H1 (cell line): ENCODE results near the gene GBX1. TPM values are rescaled to one million over a fixed set of nuclear protein-coding genes. Genes with fewer than 3 reads are reported as not detected.

Source experiments
- CTCF ChIA-PET: fragments of 300-600 bp; sonication (Branson Sonifier 250); formaldehyde crosslinking; loops from one replicate; lab custom pipeline; 2021; ENCODE audit not compliant: partially characterized antibody; lab: Charles Lee
- POLR2A ChIA-PET: fragments of 300-600 bp; sonication (Branson Sonifier 250); formaldehyde crosslinking; loops from one replicate; lab custom pipeline; 2021; ENCODE audit warnings: inconsistent platforms; ENCODE audit not compliant: partially characterized antibody; lab: Charles Lee
- DNase-seq, 2 experiments: peaks; one replicate each; pipeline versions ENCODE4 v3.0.0 to v3.0.0-alpha.2; 2010 to 2022; ENCODE audit warnings: low spot score in 2 of 2, low read depth in 1 of 2, mixed read lengths in 1 of 2
- FAIRE-seq: peaks from 2 replicates; lab custom pipeline; 2011; peaks lifted over from hg19 to GRCh38; lab: Jason Lieb, UNC
- H2AFZ ChIP-seq: 2 replicates; pipeline ENCODE4 v1.8.1; 2012; ENCODE audit warnings: low read length, inconsistent platforms
- H2AK5ac ChIP-seq: 2 replicates; pipeline ENCODE4 v1.6.1; 2013; ENCODE audit warnings: low read depth, low read length
- H2BK120ac ChIP-seq: replicated peaks from 2 replicates; pipeline ENCODE3; 2013; ENCODE audit warnings: low read depth, low read length, inconsistent platforms
- H2BK12ac ChIP-seq: 2 replicates; pipeline ENCODE4 v1.6.1; 2013; ENCODE audit warnings: low read depth, low read length
- H2BK15ac ChIP-seq: 2 replicates; pipeline ENCODE4 v1.6.1; 2013; ENCODE audit warnings: low read length
- H2BK20ac ChIP-seq: 2 replicates; pipeline ENCODE4 v1.6.1; 2013; ENCODE audit warnings: low read length
- H2BK5ac ChIP-seq: 2 replicates; pipeline ENCODE4 v1.6.1; 2013; ENCODE audit warnings: low read depth, low read length
- H3K14ac ChIP-seq: 2 replicates; pipeline ENCODE4 v1.6.1; 2013; ENCODE audit warnings: inconsistent platforms; ENCODE audit not compliant: insufficient read length
- H3K18ac ChIP-seq: 2 replicates; pipeline ENCODE4 v1.6.1; 2013; ENCODE audit warnings: low read length; ENCODE audit errors: extremely low read depth
- H3K23ac ChIP-seq: 2 replicates; pipeline ENCODE4 v1.6.1; 2013; ENCODE audit warnings: inconsistent platforms; ENCODE audit not compliant: insufficient read length
- H3K23me2 ChIP-seq: 2 replicates; pipeline ENCODE4 v1.6.1; 2013; ENCODE audit warnings: low read depth, low read length
- H3K27ac ChIP-seq: 2 replicates; pipeline ENCODE4 v1.6.1; 2011; ENCODE audit warnings: low read depth, low read length, inconsistent platforms
- H3K27me3 ChIP-seq, 4 experiments: replicated peaks in 1 of 4; 1 replicate in 1 of 4; 2 replicates in 3 of 4; pipeline versions ENCODE4 v1.6.1 to v1.8.1; 2011 to 2013; ENCODE audit warnings: low read length in 3 of 4, mild to moderate bottlenecking in 3 of 4, inconsistent platforms in 2 of 4, mixed read lengths in 2 of 4, moderate library complexity in 1 of 4; ENCODE audit not compliant: control insufficient read depth in 3 of 4, insufficient read depth in 3 of 4; ENCODE audit errors: extremely low read depth in 1 of 4
- H3K36me3 ChIP-seq, 4 experiments: 2 replicates each; pipeline versions ENCODE4 v1.6.1 to v1.8.1; 2011 to 2013; ENCODE audit warnings: mild to moderate bottlenecking in 4 of 4, low read length in 3 of 4, moderate library complexity in 2 of 4, control low read depth in 1 of 4, inconsistent platforms in 1 of 4; ENCODE audit not compliant: insufficient read depth in 4 of 4, control insufficient read depth in 2 of 4
- H3K4ac ChIP-seq: replicated peaks from 2 replicates; pipeline ENCODE3; 2013; ENCODE audit warnings: low read length, low read depth, mixed read lengths, inconsistent platforms; ENCODE audit not compliant: insufficient read length
- H3K4me1 ChIP-seq, 4 experiments: replicated peaks in 1 of 4; 1 replicate in 1 of 4; 2 replicates in 3 of 4; pipeline versions ENCODE4 v1.6.1 to v1.8.1; 2011 to 2013; ENCODE audit warnings: low read length in 3 of 4, inconsistent platforms in 2 of 4, mixed read lengths in 1 of 4; ENCODE audit not compliant: insufficient read depth in 4 of 4, control insufficient read depth in 3 of 4
- H3K4me2 ChIP-seq, 2 experiments: 2 replicates each; pipeline versions ENCODE4 v1.6.1 to v1.8.1; 2011 to 2013; ENCODE audit warnings: low read depth in 2 of 2, low read length in 2 of 2, control low read depth in 1 of 2, inconsistent platforms in 1 of 2, mild to moderate bottlenecking in 1 of 2; ENCODE audit not compliant: insufficient read depth in 1 of 2
- H3K4me3 ChIP-seq, 4 experiments: fragments of 200-600, 300-600 bp in 1 of 4; sonication (generic), shearing (Covaris generic), sonication (Bioruptor Twin) in 1 of 4; 2 replicates each; pipeline versions ENCODE4 v1.5.1 to v1.8.1; 2011 to 2016; ENCODE audit warnings: low read length in 4 of 4, low read depth in 3 of 4, control low read depth in 2 of 4, inconsistent platforms in 2 of 4, mild to moderate bottlenecking in 2 of 4, mixed read lengths in 1 of 4, moderate library complexity in 1 of 4; ENCODE audit not compliant: insufficient read depth in 2 of 4; ENCODE audit errors: extremely low read depth in 1 of 4
- H3K56ac ChIP-seq: replicated peaks from 2 replicates; pipeline ENCODE3; 2013; ENCODE audit warnings: low read depth, mild to moderate bottlenecking, mixed read lengths, low read length, inconsistent platforms; ENCODE audit not compliant: insufficient read length
- H3K79me1 ChIP-seq: 2 replicates; pipeline ENCODE4 v1.6.1; 2013; ENCODE audit warnings: low read depth, low read length, control low read depth
- H3K79me2 ChIP-seq, 2 experiments: 2 replicates each; pipeline versions ENCODE4 v1.6.1 to v1.8.1; 2012 to 2013; ENCODE audit warnings: low read length in 2 of 2, mild to moderate bottlenecking in 2 of 2, inconsistent platforms in 1 of 2; ENCODE audit not compliant: insufficient read depth in 2 of 2, control insufficient read depth in 1 of 2
- H3K9ac ChIP-seq, 4 experiments: replicated peaks in 1 of 4; 1 replicate in 1 of 4; 2 replicates in 3 of 4; pipeline versions ENCODE4 v1.6.1 to v1.8.1; 2011 to 2013; ENCODE audit warnings: low read depth in 3 of 4, low read length in 3 of 4, control low read depth in 2 of 4, mild to moderate bottlenecking in 2 of 4, moderate library complexity in 2 of 4, inconsistent platforms in 1 of 4; ENCODE audit errors: extremely low read depth in 1 of 4
- H3K9me3 ChIP-seq, 2 experiments: 2 replicates each; pipeline versions ENCODE4 v1.6.1 to v1.8.1; 2012 to 2013; ENCODE audit warnings: mild to moderate bottlenecking in 2 of 2, moderate library complexity in 2 of 2, control low read depth in 1 of 2, inconsistent platforms in 1 of 2, low read depth in 1 of 2, low read length in 1 of 2, mixed read lengths in 1 of 2; ENCODE audit not compliant: insufficient read depth in 2 of 2
- H4K20me1 ChIP-seq, 2 experiments: replicated peaks in 1 of 2; 2 replicates each; pipeline versions ENCODE3 to v1.8.1; 2011 to 2013; ENCODE audit warnings: inconsistent platforms in 2 of 2, low read length in 2 of 2, mild to moderate bottlenecking in 1 of 2; ENCODE audit not compliant: insufficient read depth in 2 of 2, control insufficient read depth in 1 of 2
- H4K5ac ChIP-seq: 2 replicates; pipeline ENCODE4 v1.6.1; 2013; ENCODE audit warnings: low read length, low read depth, mixed read lengths, inconsistent platforms; ENCODE audit not compliant: insufficient read length
- H4K8ac ChIP-seq: 2 replicates; pipeline ENCODE4 v1.8.0; 2013; ENCODE audit warnings: mild to moderate bottlenecking, moderate library complexity, low read length, inconsistent platforms; ENCODE audit not compliant: insufficient read depth; ENCODE audit errors: extremely low read depth
- H4K91ac ChIP-seq: replicated peaks from 2 replicates; pipeline ENCODE3; 2013; ENCODE audit warnings: low read length, mixed read lengths, inconsistent platforms; ENCODE audit not compliant: insufficient read length
- JUND ChIP-seq: IDR thresholded peaks from 2 replicates; pipeline ENCODE4 v1.6.1; 2011; ENCODE audit warnings: mild to moderate bottlenecking, improper control_type of control experiment, low read length
- NANOG ChIP-seq: IDR thresholded peaks from 2 replicates; pipeline ENCODE4 v1.6.1; 2011; ENCODE audit warnings: low read length, low read depth, mild to moderate bottlenecking, inconsistent platforms; ENCODE audit not compliant: insufficient read depth, poor library complexity, severe bottlenecking
- NRF1 ChIP-seq: IDR thresholded peaks from 2 replicates; pipeline ENCODE4 v1.6.1; 2011; ENCODE audit warnings: mild to moderate bottlenecking, low read depth, low read length, improper control_type of control experiment
- ZNF274 ChIP-seq: IDR thresholded peaks from 2 replicates; pipeline ENCODE4 v1.7.0; 2012; ENCODE audit warnings: low read length, borderline replicate concordance; ENCODE audit errors: extremely low read depth
- WGBS, 2 experiments: shearing (Covaris generic) in 1 of 2; methylation state at CpG; one replicate each; pipeline versions ENCODE4 v1.1.6 to v1.1.7; 2013 to 2015; ENCODE audit warnings: low lambda C conversion rate in 2 of 2, mixed read lengths in 2 of 2, inconsistent platforms in 1 of 2, low coverage in 1 of 2, missing lambda C conversion rate in 1 of 2; ENCODE audit not compliant: insufficient replicate concordance in 2 of 2, insufficient coverage in 1 of 2, insufficient read length in 1 of 2; ENCODE audit errors: extremely low coverage in 1 of 2, missing lambda C conversion rate in 1 of 2; 5-methylcytosine and 5-hydroxymethylcytosine counted together
- polyA plus RNA-seq, 7 experiments: library from polyadenylated mRNA; depleted of rRNA in 3 of 7; stranded (reverse) in 5 of 7; unstranded in 2 of 7; fragments of >200 nt in 5 of 7; fragments of 200-250 nt in 2 of 7; gene quantifications; 1 replicate in 5 of 7; 2 replicates in 1 of 7; 4 replicates in 1 of 7; pipeline versions ENCODE4 v1.2.1 to v1.2.3, GENCODE V29; 2011 to 2013; ENCODE audit warnings: missing spikeins in 2 of 7, mixed read lengths in 2 of 7
- total RNA-seq: library from RNA; stranded (reverse); fragmentation: NEBNext Ultra II Directional; extraction: Animal tissue kit (Norgen Biotek cat#: 25700); gene quantifications from 2 replicates; pipeline ENCODE4 v1.2.1, GENCODE V29; 2021

The GBX1 gene
- total and polyA plus RNA-seq, 2 of the 8 experiments (the other 6 are each of a cell fraction or from before 2014, with no cell fraction given): not detected

GRCh38 chr7:151179946-151180345 lies 12.5 kb upstream of the GBX1 start:
- no peak overlapping the region for H2BK120ac ChIP-seq
- 89% methylated on average over 4 of the region's 4 CpGs; no CpG with 5 or more reads in 1 of the 2 experiments for WGBS, 2 experiments
- H2AK5ac ChIP-seq: no peak overlapping the region
- no peaks in the 10 kb centered on the region for H3K79me1 ChIP-seq
- no peak overlapping the region for H3K23ac ChIP-seq
- H2BK20ac ChIP-seq: no peak overlapping the region
- H3K18ac ChIP-seq: no peak overlapping the region
- no peak overlapping the region for H3K9ac ChIP-seq
- no peak overlapping the region for H3K56ac ChIP-seq
- peaks cover 0 to 1% of the 10 kb centered on the region in 2 experiments for H4K20me1 ChIP-seq
- no peak overlapping the region for H3K14ac ChIP-seq
- no peaks in the 10 kb centered on the region for H3K9me3 ChIP-seq
- H3K4me3 ChIP-seq: no peak overlapping the region
- no peaks in the 10 kb centered on the region for H3K36me3 ChIP-seq
- TF ChIP-seq ZNF274 (no peak), JUND (no peak), NANOG (no peak), NRF1 (no peak)
- no peak overlapping the region for H3K27ac ChIP-seq
- no peak for DNase-seq
- no peak overlapping the region for H4K91ac ChIP-seq
- peaks cover 0 to 13% (median 8%) of the 10 kb centered on the region in 4 experiments; a peak in 6 of 7 replicates for H3K27me3 ChIP-seq
- CTCF ChIA-PET: interaction anchor here (1.2 to 7.4 kb wide), 7 partner anchors 8 to 168 kb away, joined by 3 to 52 read pairs (median 4); no protein-coding TSS in a partner anchor
- H4K5ac ChIP-seq: no peak overlapping the region
- H2BK12ac ChIP-seq: no peak overlapping the region
- H3K4me1 ChIP-seq: no peaks in the 10 kb centered on the region; a peak in 1 of 7 replicates
- no peaks in the 10 kb centered on the region for H3K23me2 ChIP-seq
- no peak overlapping the region for H3K4ac ChIP-seq
- no peak overlapping the region for H2BK5ac ChIP-seq
- no peak overlapping the region for H2AFZ ChIP-seq
- POLR2A ChIA-PET: interaction anchor here (1.0 kb wide), 1 partner anchor 41 kb away, joined by 3 read pairs; no protein-coding TSS in a partner anchor
- no peak for FAIRE-seq
- no peaks in the 10 kb centered on the region for H3K79me2 ChIP-seq
- no peak overlapping the region for H3K4me2 ChIP-seq
- no peak overlapping the region for H2BK15ac ChIP-seq
- no peak overlapping the region; the same call in 1 of the 2 replicates for H4K8ac ChIP-seq
